ENCODE data around the gene SMIM1.
"Not testable (repeated sequence)": the region's sequence is repeated elsewhere in the genome, so short reads cannot be mapped to it uniquely, and the experiment has no call there.

SMIM1 gene

GRCh38 chr1:3789421-3790300 lies 17.1 kb downstream of the SMIM1 start:
- H3K4me3 ChIP-seq (ENCODE audit: low read depth, low read length) = no peak overlapping the region
- no peak for DNase-seq (ENCODE audit: low read depth)
- TF ChIP-seq, protein P1, sequence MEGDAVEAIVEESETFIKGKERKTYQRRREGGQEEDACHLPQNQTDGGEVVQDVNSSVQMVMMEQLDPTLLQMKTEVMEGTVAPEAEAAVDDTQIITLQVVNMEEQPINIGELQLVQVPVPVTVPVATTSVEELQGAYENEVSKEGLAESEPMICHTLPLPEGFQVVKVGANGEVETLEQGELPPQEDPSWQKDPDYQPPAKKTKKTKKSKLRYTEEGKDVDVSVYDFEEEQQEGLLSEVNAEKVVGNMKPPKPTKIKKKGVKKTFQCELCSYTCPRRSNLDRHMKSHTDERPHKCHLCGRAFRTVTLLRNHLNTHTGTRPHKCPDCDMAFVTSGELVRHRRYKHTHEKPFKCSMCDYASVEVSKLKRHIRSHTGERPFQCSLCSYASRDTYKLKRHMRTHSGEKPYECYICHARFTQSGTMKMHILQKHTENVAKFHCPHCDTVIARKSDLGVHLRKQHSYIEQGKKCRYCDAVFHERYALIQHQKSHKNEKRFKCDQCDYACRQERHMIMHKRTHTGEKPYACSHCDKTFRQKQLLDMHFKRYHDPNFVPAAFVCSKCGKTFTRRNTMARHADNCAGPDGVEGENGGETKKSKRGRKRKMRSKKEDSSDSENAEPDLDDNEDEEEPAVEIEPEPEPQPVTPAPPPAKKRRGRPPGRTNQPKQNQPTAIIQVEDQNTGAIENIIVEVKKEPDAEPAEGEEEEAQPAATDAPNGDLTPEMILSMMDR (conservative IDR thresholded peaks at IDR 0.05; ENCODE audit: low read depth, low read length) = no peak

DNA sequence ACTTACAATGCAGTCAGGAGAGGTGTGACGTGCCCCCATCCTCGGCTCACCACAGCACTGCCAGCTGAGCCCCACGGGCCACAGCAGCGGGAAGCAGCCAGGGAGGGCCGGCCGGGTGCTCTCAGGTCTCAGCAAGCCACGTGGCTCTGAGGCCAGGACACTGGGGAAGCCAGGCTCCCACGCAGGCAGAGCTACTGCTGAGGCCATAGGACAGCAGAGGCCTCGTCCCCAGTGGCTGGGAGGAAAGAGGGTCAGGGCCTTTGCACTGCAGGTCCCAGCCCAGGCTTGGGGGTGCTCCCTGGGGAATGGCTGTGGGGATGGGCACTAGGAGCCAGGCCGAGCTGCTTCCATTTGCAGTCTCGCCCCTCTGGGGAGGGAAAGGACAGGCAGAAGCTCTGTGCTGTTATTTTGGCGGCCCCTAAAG lies 18.0 kb downstream of the SMIM1 start:
- DNase-seq (ENCODE audit: low read depth) = no peak
- H3K4me3 ChIP-seq (ENCODE audit: low read depth, low read length) = no peak overlapping the region
- TF ChIP-seq, protein P1 (conservative IDR thresholded peaks at IDR 0.05; ENCODE audit: low read depth, low read length) = no peak

DNA sequence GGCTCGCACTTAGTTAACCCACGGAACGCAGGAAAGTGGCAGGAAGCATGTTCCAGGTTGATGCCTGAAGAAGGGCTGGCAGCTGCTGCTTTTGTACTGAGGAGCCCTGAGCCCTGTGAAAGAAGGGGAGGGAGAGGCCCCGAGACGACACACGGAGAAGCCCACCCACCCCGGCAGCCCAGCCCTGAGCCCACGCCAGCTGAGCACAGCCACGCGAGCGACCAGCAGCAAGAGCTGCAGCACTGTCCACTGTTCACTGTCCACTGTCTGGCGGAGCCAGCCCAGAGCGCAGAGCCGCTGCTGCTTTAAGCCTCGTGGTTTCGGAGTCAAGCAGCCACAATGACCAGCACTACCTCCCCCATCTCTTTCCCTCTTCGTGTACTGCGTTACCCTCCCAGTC lies 18.4 kb downstream of the SMIM1 start:
- TF ChIP-seq, protein P1 (conservative IDR thresholded peaks at IDR 0.05; ENCODE audit: low read depth, low read length) = no peak
- H3K4me3 ChIP-seq (ENCODE audit: low read depth, low read length) = no peak overlapping the region
- no peak for DNase-seq (ENCODE audit: low read depth)

GRCh38 chr1:3795453-3796214 lies 23.1 kb downstream of the SMIM1 start:
- TF ChIP-seq, protein P1 (conservative IDR thresholded peaks at IDR 0.05; ENCODE audit: low read depth, low read length) = no peak
- peak; percentile 18 for DNase-seq (ENCODE audit: low read depth)
- peak overlapping the region; percentile 77 for H3K4me3 ChIP-seq (ENCODE audit: low read depth, low read length)

GRCh38 chr1:3796215-3797061 lies 23.9 kb downstream of the SMIM1 start, which contains the start of gene LRRC47:
Gene LRRC47, minus strand, starts transcription at chr1:3796498. Its CDS starts 22 bp downstream, at chr1:3796476.
- DNase-seq (ENCODE audit: low read depth) = peak; percentile 93
- peak within 1 kb of the TSS; percentile 77 for H3K4me3 ChIP-seq (ENCODE audit: low read depth, low read length)
- TF ChIP-seq, protein P1 (conservative IDR thresholded peaks at IDR 0.05; ENCODE audit: low read depth, low read length) = no peak

- H3K4me3 ChIP-seq (ENCODE audit: low read depth, low read length) = no peak overlapping the region
- TF ChIP-seq, protein P1 (conservative IDR thresholded peaks at IDR 0.05; ENCODE audit: low read depth, low read length) = no peak
- no peak for DNase-seq (ENCODE audit: low read depth)
Measured at GRCh38 chr1:3799976-3800685, 27.6 kb downstream of the SMIM1 start.

GRCh38 chr1:3800795-3801194 lies 28.2 kb downstream of the SMIM1 start:
- DNase-seq (ENCODE audit: low read depth) = not testable (repeated sequence)

More at GRCh38 chr1:3800795-3801194, 28.2 kb downstream of the SMIM1 start:
- H3K4me3 ChIP-seq (ENCODE audit: low read depth, low read length) = not testable (repeated sequence)

Measured in choroid plexus epithelial cell (primary cell).